C4-2B (cell line): ENCODE results near the gene UROS.

Experiments used
- CTCF ChIP-seq: fragments of 450-650 bp; conservative IDR thresholded peaks from 2 replicates; pipeline ENCODE4 v1.5.1; 2017; ENCODE audit warnings: mild to moderate bottlenecking
- ZFX ChIP-seq: fragments of 450-650 bp; IDR thresholded peaks from 2 replicates; pipeline ENCODE4 v1.6.1; 2017

DNA sequence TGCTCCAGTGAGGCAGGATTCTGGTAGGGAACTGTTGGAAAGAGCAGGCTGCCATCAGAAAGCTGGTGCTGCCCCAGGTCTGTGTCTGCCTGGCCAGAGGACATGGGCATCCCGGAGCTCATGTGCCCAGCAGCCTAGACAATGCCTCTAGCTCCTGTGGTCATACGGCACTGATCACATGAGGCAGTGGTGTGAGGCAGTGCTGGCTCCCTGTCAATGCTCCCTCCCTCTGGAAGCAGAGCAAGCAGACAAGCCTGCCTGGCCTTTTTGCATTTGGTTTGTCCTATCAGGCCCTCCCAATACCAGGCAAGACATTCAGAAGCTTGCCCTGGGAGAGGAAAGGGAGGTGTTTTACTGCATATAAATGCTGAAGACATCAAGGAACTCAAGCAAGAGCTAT, 27.9 kb downstream of the UROS start:
- no peak for TF ChIP-seq CTCF
- no peak for TF ChIP-seq ZFX
